T-cell (primary cell): ENCODE results near the gene IBTK. TPM values are rescaled to one million over a fixed set of nuclear protein-coding genes. Genes with fewer than 3 reads are reported as not detected.
"Not testable (repeated sequence)": the region's sequence is repeated elsewhere in the genome, so short reads cannot be mapped to it uniquely, and the experiment has no call there.

Experiments used
- ATAC-seq, 4 experiments: fragments of 200-7000 bp in 3 of 4; fragments of 150-1000 bp in 1 of 4; cut with Tn5 transposase; replicated peaks in 1 of 4; 1 replicate in 3 of 4; 2 replicates in 1 of 4; pipeline ENCODE4 v1.10.0; 2021; ENCODE audit warnings: moderate library complexity in 3 of 4, mild to moderate bottlenecking in 2 of 4, moderate number of reproducible peaks in 1 of 4
- CTCF ChIA-PET, 2 donors: fragments of 300-600 bp; sonication (Branson Sonifier 250); formaldehyde crosslinking; loops; one replicate each; lab custom pipeline; 2022; ENCODE audit warnings: antibody characterized with exemption in 2 of 2; lab: Charles Lee
- POLR2A ChIA-PET, 2 donors: fragments of 300-600 bp; sonication (Branson Sonifier 250); formaldehyde crosslinking; loops; one replicate each; lab custom pipeline; 2022; ENCODE audit warnings: antibody characterized with exemption in 2 of 2; lab: Charles Lee
- DNase-seq, 35 experiments: peaks; one replicate each; pipeline versions ENCODE4 v3.0.0 to v3.0.0-alpha.2; 2013 to 2023
- H3K27ac ChIP-seq: one replicate; pipeline ENCODE4 v1.5.1; 2013; ENCODE audit warnings: low read length
- H3K27me3 ChIP-seq, 2 experiments: replicated peaks in 1 of 2; 1 replicate in 1 of 2; 2 replicates in 1 of 2; pipeline versions ENCODE4 v1.6.1 to v1.7.0; 2013; ENCODE audit warnings: low read length in 1 of 2, mixed read lengths in 1 of 2; ENCODE audit not compliant: control insufficient read depth in 2 of 2, insufficient read depth in 2 of 2; ENCODE audit errors: extremely low read depth in 1 of 2
- H3K36me3 ChIP-seq, 2 donors: 1 replicate in 1 of 2; 2 replicates in 1 of 2; pipeline versions ENCODE4 v1.6.1 to v1.7.0; 2013; ENCODE audit warnings: low read length in 1 of 2; ENCODE audit not compliant: control insufficient read depth in 2 of 2, insufficient read depth in 1 of 2; ENCODE audit errors: extremely low read depth in 1 of 2
- H3K4me1 ChIP-seq, 2 experiments: 1 replicate in 1 of 2; 2 replicates in 1 of 2; pipeline versions ENCODE4 v1.6.1 to v1.7.0; 2013; ENCODE audit warnings: low read length in 2 of 2, mixed read lengths in 1 of 2; ENCODE audit not compliant: insufficient read depth in 2 of 2, control insufficient read depth in 1 of 2; ENCODE audit errors: extremely low read depth in 1 of 2
- H3K4me3 ChIP-seq, 2 donors: 1 replicate in 1 of 2; 2 replicates in 1 of 2; pipeline versions ENCODE4 v1.5.1 to v1.7.0; 2013; ENCODE audit warnings: mild to moderate bottlenecking in 2 of 2, low read length in 1 of 2, moderate library complexity in 1 of 2; ENCODE audit not compliant: control insufficient read depth in 1 of 2; ENCODE audit errors: extremely low read depth in 1 of 2
- H3K9me3 ChIP-seq: 2 replicates; pipeline ENCODE4 v1.7.0; 2013
- H3K27ac Mint-ChIP-seq, 2 donors: one replicate each; pipeline ENCODE4 v1.8.0; 2020 to 2021; ENCODE audit warnings: mild to moderate bottlenecking in 2 of 2, mixed read lengths in 2 of 2
- H3K27me3 Mint-ChIP-seq, 2 donors: one replicate each; pipeline ENCODE4 v1.8.0; 2021 to 2022; ENCODE audit warnings: mixed read lengths in 2 of 2
- H3K36me3 Mint-ChIP-seq: one replicate; pipeline ENCODE4 v1.8.0; 2021; ENCODE audit warnings: mixed read lengths
- H3K4me1 Mint-ChIP-seq, 3 donors: one replicate each; pipeline ENCODE4 v1.8.0; 2020 to 2022; ENCODE audit warnings: mixed read lengths in 3 of 3, mild to moderate bottlenecking in 1 of 3
- H3K4me3 Mint-ChIP-seq, 3 donors: one replicate each; pipeline ENCODE4 v1.8.0; 2020 to 2022; ENCODE audit warnings: mild to moderate bottlenecking in 3 of 3, mixed read lengths in 3 of 3, moderate library complexity in 3 of 3
- H3K9me3 Mint-ChIP-seq, 3 donors: one replicate each; pipeline ENCODE4 v1.8.0; 2020 to 2022; ENCODE audit warnings: mixed read lengths in 3 of 3
- WGBS: methylation state at CpG from one replicate; pipeline ENCODE4 v1.1.5; 2013; ENCODE audit warnings: missing lambda C conversion rate; ENCODE audit not compliant: insufficient coverage; 5-methylcytosine and 5-hydroxymethylcytosine counted together
- total RNA-seq, 35 experiments: library from RNA in 6 of 35; stranded (reverse) in 6 of 35; fragments of 120-200 nt in 1 of 35; gene quantifications; one replicate each; pipeline versions ENCODE4 v1.2.1 to v1.2.4 and lab custom pipeline; 2013 to 2026

The IBTK gene
- total RNA-seq, 5 donors from 2014 or later (not counting 1 experiment from before 2014, with no cell fraction given) = 19.2 to 21.9 (median 20.7) TPM

GRCh38 chr6:82142524-82142923 lies 105.0 kb downstream of the IBTK start:
- ChIA-PET CTCF (no interaction called here), POLR2A (no interaction called here)
- Histone ChIP-seq H3K27me3 (no peaks in the 10 kb centered on the region), H3K9me3 (no peaks in the 10 kb centered on the region), H3K4me3 (no peak overlapping the region), H3K4me1 (no peaks in the 10 kb centered on the region), H3K36me3 (no peaks in the 10 kb centered on the region), H3K27ac (no peak overlapping the region)
- WGBS = no CpG with 5 or more reads among the region's 4 CpGs
- ATAC-seq (no peak), DNase-seq (no peak)
- no peak overlapping the region for H3K4me3 Mint-ChIP-seq
- no peaks in the 10 kb centered on the region for H3K9me3 Mint-ChIP-seq
- H3K36me3 Mint-ChIP-seq = no peaks in the 10 kb centered on the region
- H3K4me1 Mint-ChIP-seq = no peaks in the 10 kb centered on the region
- H3K27me3 Mint-ChIP-seq = peaks cover 0 to 2% of the 10 kb centered on the region in 2 donors
- no peak overlapping the region for H3K27ac Mint-ChIP-seq

GRCh38 chr6:82138075-82138791 lies 109.3 kb downstream of the IBTK start:
- Histone ChIP-seq H3K4me3 (no peak overlapping the region), H3K9me3 (no peaks in the 10 kb centered on the region), H3K27ac (no peak overlapping the region), H3K27me3 (no peaks in the 10 kb centered on the region), H3K36me3 (no peaks in the 10 kb centered on the region), H3K4me1 (no peaks in the 10 kb centered on the region)
- 74% methylated on average over 7 of the region's 8 CpGs for WGBS
- no peaks in the 10 kb centered on the region for H3K36me3 Mint-ChIP-seq
- no peak overlapping the region for H3K27ac Mint-ChIP-seq
- CTCF ChIA-PET = interaction anchor here in 1 of 2 donors (0.6 kb wide), 1 partner anchor 1777 kb away, joined by 3 read pairs; no protein-coding TSS in a partner anchor
- no peak for DNase-seq
- POLR2A ChIA-PET = no interaction called here
- no peak for ATAC-seq
- H3K4me3 Mint-ChIP-seq = no peak overlapping the region
- peaks cover 0 to 4% (median 0%) of the 10 kb centered on the region in 3 donors for H3K9me3 Mint-ChIP-seq
- peaks cover 0 to 6% of the 10 kb centered on the region in 2 donors for H3K27me3 Mint-ChIP-seq
- no peaks in the 10 kb centered on the region for H3K4me1 Mint-ChIP-seq

DNA sequence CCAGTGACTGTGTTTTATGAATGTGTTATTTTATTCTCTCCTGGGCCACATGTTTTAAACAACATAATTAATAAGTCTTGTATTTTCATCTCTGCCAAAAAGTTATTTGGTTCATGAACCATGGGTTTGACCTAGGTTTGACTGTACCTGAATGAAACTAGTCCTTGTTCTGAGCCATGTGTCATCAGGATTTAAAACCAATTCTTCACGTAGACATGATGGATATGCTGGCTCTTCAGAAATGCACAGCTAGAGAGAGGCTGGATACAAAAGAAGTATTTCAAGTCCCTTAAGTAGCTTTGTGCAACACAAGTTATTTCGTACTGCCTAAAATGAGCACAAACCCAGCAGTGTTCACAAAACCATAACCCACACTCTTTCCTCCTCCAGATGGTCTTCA lies 116.1 kb downstream of the IBTK start:
- no peak overlapping the region for H3K4me3 Mint-ChIP-seq
- H3K9me3 Mint-ChIP-seq = peaks cover 0 to 16% (median 4%) of the 10 kb centered on the region in 3 donors
- H3K27me3 Mint-ChIP-seq = peaks cover 15% of the 10 kb centered on the region in 2 donors
- no peaks in the 10 kb centered on the region for H3K4me1 ChIP-seq
- no peaks in the 10 kb centered on the region for H3K36me3 Mint-ChIP-seq
- 78% methylated on average over 1 of the region's 2 CpGs for WGBS
- DNase-seq (no peak), ATAC-seq (no peak)
- ChIA-PET CTCF (no interaction called here), POLR2A (no interaction called here)
- no peaks in the 10 kb centered on the region for H3K4me1 Mint-ChIP-seq
- H3K4me3 ChIP-seq = no peak overlapping the region
- no peaks in the 10 kb centered on the region for H3K36me3 ChIP-seq
- no peak overlapping the region for H3K27ac ChIP-seq
- no peaks in the 10 kb centered on the region for H3K27me3 ChIP-seq
- no peaks in the 10 kb centered on the region for H3K9me3 ChIP-seq
- H3K27ac Mint-ChIP-seq = no peak overlapping the region

GRCh38 chr6:82129797-82130196 lies 117.7 kb downstream of the IBTK start:
- no peak for DNase-seq
- 66% methylated on average over 2 of the region's 3 CpGs for WGBS
- Histone ChIP-seq H3K4me1 (no peaks in the 10 kb centered on the region), H3K27me3 (no peaks in the 10 kb centered on the region), H3K4me3 (no peak overlapping the region), H3K9me3 (no peaks in the 10 kb centered on the region), H3K27ac (no peak overlapping the region), H3K36me3 (no peaks in the 10 kb centered on the region)
- Mint-ChIP-seq H3K27me3 (peaks cover 15% of the 10 kb centered on the region in 2 donors), H3K9me3 (peaks cover 0 to 16% (median 4%) of the 10 kb centered on the region in 3 donors), H3K4me3 (no peak overlapping the region), H3K36me3 (no peaks in the 10 kb centered on the region), H3K27ac (no peak overlapping the region), H3K4me1 (no peaks in the 10 kb centered on the region)
- CTCF ChIA-PET = no interaction called here
- ATAC-seq = no peak
- POLR2A ChIA-PET = no interaction called here

DNA sequence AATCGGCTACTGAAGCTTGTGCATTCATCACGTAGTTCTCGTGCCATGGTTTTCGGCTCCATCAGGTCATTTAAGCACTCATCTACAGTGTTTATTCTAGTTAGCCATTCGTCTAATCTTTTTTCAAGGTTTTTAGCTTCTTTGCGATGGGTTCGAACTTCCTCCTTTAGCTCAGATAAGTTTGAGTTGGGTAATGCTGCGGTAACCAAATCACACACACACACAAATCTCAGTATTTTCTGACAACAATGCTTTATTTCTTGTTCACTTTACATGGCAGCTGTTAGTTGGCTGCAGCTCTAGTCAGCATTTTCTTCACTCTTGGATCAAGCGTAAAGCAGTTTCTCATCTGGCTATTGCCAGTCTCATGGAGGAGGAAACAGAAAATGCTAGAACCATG lies 118.6 kb downstream of the IBTK start:
- H3K36me3 Mint-ChIP-seq, CTCF ChIA-PET, POLR2A ChIA-PET, H3K4me3 ChIP-seq, H3K4me1 ChIP-seq, H3K27ac Mint-ChIP-seq, H3K27ac ChIP-seq, H3K4me1 Mint-ChIP-seq, H3K36me3 ChIP-seq, H3K4me3 Mint-ChIP-seq, DNase-seq, ATAC-seq, H3K27me3 ChIP-seq, H3K9me3 ChIP-seq: not testable (repeated sequence)
- peaks cover 0 to 12% (median 4%) of the 10 kb centered on the region in 3 donors for H3K9me3 Mint-ChIP-seq
- WGBS = 100% methylated on average over 1 of the region's 9 CpGs
- H3K27me3 Mint-ChIP-seq = peaks cover 11 to 15% of the 10 kb centered on the region in 2 donors

DNA sequence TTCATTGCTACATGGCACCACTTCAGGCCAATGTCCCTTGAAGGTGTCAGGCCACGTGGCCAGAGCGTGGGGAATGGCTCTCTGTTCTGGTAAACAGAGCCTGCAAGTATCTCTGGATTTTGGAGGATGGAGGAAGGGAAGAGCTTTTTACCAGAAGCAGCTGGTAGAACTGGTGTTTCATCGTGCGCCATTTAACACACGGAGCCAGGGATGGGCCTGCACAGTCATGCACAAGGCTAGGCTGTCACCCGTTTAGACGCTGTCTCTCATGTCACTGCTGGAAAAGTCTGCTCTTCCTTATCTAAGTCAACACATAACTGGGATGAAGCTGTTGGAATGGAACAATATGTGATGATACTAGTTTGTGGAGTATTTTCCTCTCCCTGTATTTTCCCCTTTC lies 123.9 kb downstream of the IBTK start:
- no peak overlapping the region for H3K27ac ChIP-seq
- 93% methylated on average over 5 of the region's 7 CpGs for WGBS
- H3K9me3 ChIP-seq = no peaks in the 10 kb centered on the region
- Mint-ChIP-seq H3K36me3 (no peaks in the 10 kb centered on the region), H3K9me3 (peaks cover 0 to 4% (median 4%) of the 10 kb centered on the region in 3 donors), H3K27ac (no peak overlapping the region), H3K27me3 (peaks cover 8 to 9% of the 10 kb centered on the region in 2 donors), H3K4me3 (no peak overlapping the region), H3K4me1 (no peaks in the 10 kb centered on the region)
- H3K36me3 ChIP-seq = no peaks in the 10 kb centered on the region
- no peaks in the 10 kb centered on the region for H3K27me3 ChIP-seq
- ATAC-seq (no peak), DNase-seq (no peak)
- no peak overlapping the region for H3K4me3 ChIP-seq
- ChIA-PET POLR2A (interaction anchor here in 1 of 2 donors (0.6 kb wide), 1 partner anchor 1209 kb away, joined by 3 read pairs; no protein-coding TSS in a partner anchor), CTCF (no interaction called here)
- H3K4me1 ChIP-seq = no peaks in the 10 kb centered on the region
